Chondrocyte (in vitro differentiated cells): ENCODE results near the gene SLC22A23. TPM values are rescaled to one million over a fixed set of nuclear protein-coding genes. Genes with fewer than 3 reads are reported as not detected.

Source experiments
- DNase-seq: peaks from one replicate; pipeline ENCODE4 v3.0.0; 2021; ENCODE audit warnings: mixed read lengths, low spot score
- H3K27ac Mint-ChIP-seq: one replicate; pipeline ENCODE4 v1.8.0; 2021; ENCODE audit warnings: mild to moderate bottlenecking, moderate library complexity, mixed read lengths; ENCODE audit not compliant: unreplicated experiment
- H3K27me3 Mint-ChIP-seq: 2 replicates; pipeline ENCODE4 v1.8.0; 2021; ENCODE audit warnings: low read depth, mixed read lengths
- H3K36me3 Mint-ChIP-seq: 2 replicates; pipeline ENCODE4 v1.8.0; 2021; ENCODE audit warnings: low read depth, mixed read lengths
- H3K4me1 Mint-ChIP-seq: 2 replicates; pipeline ENCODE4 v1.8.0; 2021; ENCODE audit warnings: low read depth, mild to moderate bottlenecking, mixed read lengths
- H3K4me3 Mint-ChIP-seq: one replicate; pipeline ENCODE4 v1.8.0; 2021; ENCODE audit warnings: mild to moderate bottlenecking, moderate library complexity, mixed read lengths; ENCODE audit not compliant: unreplicated experiment
- H3K9me3 Mint-ChIP-seq: 2 replicates; pipeline ENCODE4 v1.8.0; 2021; ENCODE audit warnings: low read depth, mixed read lengths
- CTCF ChIP-seq: fragments of 200-600 bp; sonication (generic); IDR thresholded peaks from 2 replicates; pipeline ENCODE4 v1.5.0; 2021; ENCODE audit warnings: antibody characterized with exemption, mild to moderate bottlenecking, moderate library complexity
- total RNA-seq: library from RNA; stranded (reverse); gene quantifications from 3 replicates; pipeline ENCODE4 v1.2.1, GENCODE V29; 2021

Gene SLC22A23
- total RNA-seq, 1 donor from 2014 or later = 36.4 TPM

- no peak for TF ChIP-seq CTCF
- no peak for DNase-seq
- Mint-ChIP-seq H3K4me3 (no peak overlapping the region), H3K27ac (no peak overlapping the region), H3K36me3 (peaks cover 7% of the 10 kb centered on the region), H3K4me1 (peaks cover 24% of the 10 kb centered on the region), H3K27me3 (no peaks in the 10 kb centered on the region), H3K9me3 (no peaks in the 10 kb centered on the region)
Observed at GRCh38 chr6:3360727-3361045, 96.2 kb downstream of the SLC22A23 start.

DNA sequence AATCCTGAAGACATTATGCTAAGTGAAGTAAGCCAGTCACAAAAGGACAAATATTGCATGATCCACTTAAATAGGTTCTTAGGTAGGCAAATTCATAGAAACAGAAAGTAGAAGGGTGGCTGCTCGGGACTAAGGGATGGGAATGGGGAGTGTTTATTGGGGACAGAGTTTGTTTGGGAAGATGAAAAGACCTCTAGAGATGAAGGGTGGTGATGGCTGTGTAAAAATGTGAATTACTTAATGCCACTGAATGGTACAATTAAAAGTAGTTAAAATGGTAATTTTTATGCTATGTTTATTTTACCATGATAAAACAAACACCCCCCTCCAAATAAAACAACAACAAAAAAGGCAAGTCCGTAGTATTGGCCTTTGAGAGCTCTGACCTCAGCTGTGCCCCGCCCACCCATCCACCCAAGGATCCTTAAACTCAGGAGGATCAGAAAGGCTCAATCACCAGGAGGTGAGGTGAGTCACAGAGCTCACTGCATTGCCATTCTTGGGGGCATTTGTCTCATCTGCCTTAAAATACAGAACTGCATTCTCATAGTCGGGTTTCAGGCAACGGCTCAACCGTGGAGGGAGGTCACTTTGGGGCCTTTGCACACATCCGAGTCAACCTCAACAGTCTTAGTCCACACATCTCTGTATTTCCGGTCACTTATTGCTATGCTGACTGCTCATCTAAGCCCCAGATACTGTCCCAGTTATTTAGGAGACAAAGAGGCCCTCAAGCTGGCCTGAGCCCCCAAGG is 96.7 kb downstream of the SLC22A23 start:
- Mint-ChIP-seq H3K27me3 (no peaks in the 10 kb centered on the region), H3K4me1 (peaks cover 28% of the 10 kb centered on the region), H3K4me3 (no peak overlapping the region), H3K9me3 (no peaks in the 10 kb centered on the region), H3K36me3 (peaks cover 7% of the 10 kb centered on the region), H3K27ac (no peak overlapping the region)
- DNase-seq = no peak
- no peak for TF ChIP-seq CTCF

DNA sequence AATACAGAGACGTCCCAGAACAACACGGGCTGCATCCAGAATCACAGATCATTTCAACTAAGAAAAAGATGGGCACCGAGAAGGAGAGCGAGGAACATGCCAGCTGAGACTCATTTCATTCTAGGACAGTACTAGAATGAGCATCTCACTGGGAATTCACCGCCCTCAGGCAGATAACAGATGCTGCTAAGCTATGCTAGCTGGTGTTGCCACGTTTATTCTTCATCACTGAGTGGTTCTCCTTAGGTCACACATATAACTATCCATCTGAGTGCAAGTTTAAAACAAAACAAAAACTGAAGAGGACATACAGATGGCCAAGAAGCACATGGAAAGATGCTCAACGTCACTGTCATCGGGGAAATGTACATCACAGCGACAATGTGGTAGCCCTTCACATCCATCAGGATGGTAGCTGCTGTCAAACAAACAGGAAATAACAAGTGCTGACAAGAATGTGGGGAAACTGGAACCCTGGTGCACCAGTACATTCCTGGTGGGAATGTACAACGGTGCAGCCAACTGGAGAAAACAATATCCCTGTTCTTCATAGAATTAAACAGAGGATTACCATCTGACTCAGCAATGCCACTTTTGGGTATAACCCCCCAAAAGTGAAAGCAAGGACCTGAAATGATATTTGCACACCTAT is 97.6 kb downstream of the SLC22A23 start:
- Mint-ChIP-seq H3K9me3 (no peaks in the 10 kb centered on the region), H3K27me3 (no peaks in the 10 kb centered on the region), H3K4me1 (peaks cover 31% of the 10 kb centered on the region), H3K27ac (no peak overlapping the region), H3K4me3 (no peak overlapping the region), H3K36me3 (peaks cover 3% of the 10 kb centered on the region)
- no peak for DNase-seq
- TF ChIP-seq CTCF = no peak

GRCh38 chr6:3358413-3359100 is 98.3 kb downstream of the SLC22A23 start:
- Mint-ChIP-seq H3K4me1 (peaks cover 26% of the 10 kb centered on the region), H3K36me3 (peaks cover 3% of the 10 kb centered on the region), H3K9me3 (no peaks in the 10 kb centered on the region), H3K27ac (no peak overlapping the region), H3K4me3 (no peak overlapping the region), H3K27me3 (no peaks in the 10 kb centered on the region)
- no peak for TF ChIP-seq CTCF
- DNase-seq = no peak

DNA sequence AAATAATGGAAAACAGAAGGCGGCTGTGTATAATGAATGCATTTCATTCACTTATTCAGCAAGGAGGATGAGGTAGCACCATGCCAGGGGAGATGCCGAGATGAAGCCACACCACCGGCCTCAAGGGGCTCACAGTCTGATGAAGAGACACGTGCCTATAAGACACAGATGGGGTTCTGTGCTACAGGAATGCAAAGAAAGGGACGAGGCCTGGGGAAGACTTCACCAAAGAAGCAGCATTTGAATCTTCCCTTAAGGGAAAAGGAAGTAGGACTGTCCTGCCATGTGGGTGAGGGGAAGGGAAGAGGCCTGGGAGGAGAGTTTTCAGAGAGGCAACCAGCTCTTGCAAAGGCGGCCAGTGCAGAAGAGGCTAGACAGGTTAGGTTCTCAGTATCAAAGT is 99.2 kb downstream of the SLC22A23 start:
- Mint-ChIP-seq H3K4me1 (peaks cover 26% of the 10 kb centered on the region), H3K27ac (no peak overlapping the region), H3K9me3 (no peaks in the 10 kb centered on the region), H3K36me3 (peaks cover 3% of the 10 kb centered on the region), H3K4me3 (no peak overlapping the region), H3K27me3 (no peaks in the 10 kb centered on the region)
- no peak for TF ChIP-seq CTCF
- DNase-seq = no peak
